GM12872 (cell line): ENCODE data around the gene HDAC8.
A peak's percentile ranks its signal among the peaks of the same experiment; 100 is the strongest.

ENCODE experiments used
- CTCF ChIP-seq: IDR thresholded peaks from 3 replicates; pipeline ENCODE4 v1.5.1; 2011; ENCODE audit warnings: low read depth, mild to moderate bottlenecking, low read length, moderate library complexity; ENCODE audit not compliant: insufficient read depth

The HDAC8 gene

GRCh38 chrX:72299891-72300630, 272.6 kb downstream of the HDAC8 start:
- no peak for TF ChIP-seq CTCF

GRCh38 chrX:72297953-72298730, 274.5 kb downstream of the HDAC8 start:
- peak; percentile 51; the same call in 2 of the 3 replicates for TF ChIP-seq CTCF

- no peak for TF ChIP-seq CTCF
These were observed 275.7 kb downstream of the HDAC8 start for GRCh38 chrX:72296991-72297390.

- TF ChIP-seq CTCF: no peak
These were observed 276.9 kb downstream of the HDAC8 start for GRCh38 chrX:72295745-72296144.

GRCh38 chrX:72294497-72294896, 278.1 kb downstream of the HDAC8 start:
- TF ChIP-seq CTCF: no peak

- TF ChIP-seq CTCF: no peak
These were observed 290.3 kb downstream of the HDAC8 start for GRCh38 chrX:72282302-72282701.

- TF ChIP-seq CTCF: no peak
These were observed 292.3 kb downstream of the HDAC8 start for GRCh38 chrX:72280321-72280845.
